H9 (cell line): ENCODE measurements around the gene CXorf65. TPM values are rescaled to one million over a fixed set of nuclear protein-coding genes. Genes with fewer than 3 reads are reported as not detected.

Experiments used
- DNase-seq: peaks from one replicate; pipeline ENCODE4 v3.0.0-alpha.2; 2017
- H2AFZ ChIP-seq: one replicate; pipeline ENCODE4 v1.6.1; 2013; ENCODE audit warnings: mild to moderate bottlenecking, low read length, control low read depth, moderate library complexity
- H2AK5ac ChIP-seq: 2 replicates; pipeline ENCODE4 v1.6.1; 2013; ENCODE audit warnings: low read length, control low read depth, mixed read lengths; ENCODE audit not compliant: insufficient read length
- H2BK120ac ChIP-seq: one replicate; pipeline ENCODE4 v1.6.1; 2013; ENCODE audit warnings: low read depth, mild to moderate bottlenecking, low read length, control low read depth, inconsistent platforms; ENCODE audit not compliant: poor library complexity, severe bottlenecking
- H2BK12ac ChIP-seq: 2 replicates; pipeline ENCODE4 v1.6.1; 2013; ENCODE audit warnings: low read length, control low read depth, mixed read lengths, low read depth; ENCODE audit not compliant: insufficient read length
- H2BK15ac ChIP-seq: 2 replicates; pipeline ENCODE4 v1.6.1; 2013; ENCODE audit warnings: low read depth, low read length, control low read depth
- H2BK20ac ChIP-seq: one replicate; pipeline ENCODE4 v1.6.1; 2013; ENCODE audit warnings: low read depth, mild to moderate bottlenecking, low read length, control low read depth, inconsistent platforms; ENCODE audit not compliant: poor library complexity, severe bottlenecking
- H2BK5ac ChIP-seq: 2 replicates; pipeline ENCODE4 v1.6.1; 2013; ENCODE audit warnings: low read length, control low read depth, mixed read lengths; ENCODE audit not compliant: insufficient read length
- H3K14ac ChIP-seq: 2 replicates; pipeline ENCODE4 v1.6.1; 2013; ENCODE audit warnings: low read length, control low read depth; ENCODE audit not compliant: insufficient read depth
- H3K18ac ChIP-seq: 2 replicates; pipeline ENCODE4 v1.6.1; 2013; ENCODE audit warnings: low read depth, mild to moderate bottlenecking, mixed read lengths, low read length, control low read depth; ENCODE audit not compliant: insufficient read length
- H3K23ac ChIP-seq: 2 replicates; pipeline ENCODE4 v1.6.1; 2013; ENCODE audit warnings: low read length, control low read depth, mixed read lengths, low read depth; ENCODE audit not compliant: insufficient read length
- H3K23me2 ChIP-seq: 2 replicates; pipeline ENCODE4 v1.6.1; 2013; ENCODE audit warnings: low read depth, mild to moderate bottlenecking, mixed read lengths, low read length, control low read depth; ENCODE audit not compliant: insufficient read length, poor library complexity, severe bottlenecking
- H3K27ac ChIP-seq: 2 replicates; pipeline ENCODE4 v1.5.1; 2013; ENCODE audit warnings: low read length, control low read depth, mixed read lengths, low read depth; ENCODE audit not compliant: insufficient read length
- H3K27me3 ChIP-seq: 2 replicates; pipeline ENCODE4 v1.6.1; 2013; ENCODE audit warnings: low read length, control low read depth, inconsistent platforms; ENCODE audit not compliant: insufficient read depth
- H3K4ac ChIP-seq: 2 replicates; pipeline ENCODE4 v1.6.1; 2013; ENCODE audit warnings: low read depth, mild to moderate bottlenecking, control low read depth, inconsistent platforms, low read length, moderate library complexity
- H3K4me1 ChIP-seq: 2 replicates; pipeline ENCODE4 v1.6.1; 2013; ENCODE audit warnings: low read length, control low read depth, inconsistent platforms; ENCODE audit not compliant: insufficient read depth
- H3K4me2 ChIP-seq: 2 replicates; pipeline ENCODE4 v1.6.1; 2013; ENCODE audit warnings: low read length, control low read depth, mixed read lengths; ENCODE audit not compliant: insufficient read length, insufficient read depth
- H3K56ac ChIP-seq: 2 replicates; pipeline ENCODE4 v1.6.1; 2013; ENCODE audit warnings: low read depth, mild to moderate bottlenecking, mixed read lengths, low read length, control low read depth; ENCODE audit not compliant: insufficient read length
- H3K79me1 ChIP-seq: 2 replicates; pipeline ENCODE4 v1.6.1; 2013; ENCODE audit warnings: low read depth, mild to moderate bottlenecking, moderate library complexity, low read length, control low read depth, inconsistent platforms; ENCODE audit not compliant: insufficient read depth, poor library complexity, severe bottlenecking
- H3K79me2 ChIP-seq: 2 replicates; pipeline ENCODE4 v1.6.1; 2013; ENCODE audit warnings: low read length, control low read depth, inconsistent platforms; ENCODE audit not compliant: insufficient read depth
- H3K9ac ChIP-seq: 2 replicates; pipeline ENCODE4 v1.6.1; 2013; ENCODE audit warnings: low read length, control low read depth, mixed read lengths; ENCODE audit not compliant: insufficient read length; ENCODE audit errors: extremely low read depth
- H3K9me3 ChIP-seq: one replicate; pipeline ENCODE4 v1.6.1; 2013; ENCODE audit warnings: low read depth, low read length, inconsistent platforms; ENCODE audit not compliant: control insufficient read depth
- H3T11ph ChIP-seq: one replicate; pipeline ENCODE4 v1.6.1; 2013; ENCODE audit warnings: mild to moderate bottlenecking, low read length, control low read depth, inconsistent platforms
- H4K20me1 ChIP-seq: one replicate; pipeline ENCODE4 v1.6.1; 2013; ENCODE audit not compliant: control insufficient read depth, insufficient read length, insufficient read depth
- H4K5ac ChIP-seq: 2 replicates; pipeline ENCODE4 v1.6.1; 2013; ENCODE audit warnings: low read depth, mild to moderate bottlenecking, mixed read lengths, low read length, control low read depth; ENCODE audit not compliant: insufficient read length
- H4K8ac ChIP-seq: replicated peaks from 2 replicates; pipeline ENCODE4 v1.6.1; 2013; ENCODE audit warnings: low read length, control low read depth, mixed read lengths, low read depth; ENCODE audit not compliant: insufficient read length
- H4K91ac ChIP-seq: 2 replicates; pipeline ENCODE4 v1.6.1; 2013; ENCODE audit warnings: low read depth, mild to moderate bottlenecking, moderate library complexity, mixed read lengths, low read length, control low read depth; ENCODE audit not compliant: insufficient read length
- H3K27ac Mint-ChIP-seq, 3 experiments: 2 replicates in 2 of 3; 3 replicates in 1 of 3; pipeline ENCODE4 v1.8.0; 2020 to 2021; ENCODE audit warnings: mixed read lengths in 3 of 3, mild to moderate bottlenecking in 1 of 3, moderate library complexity in 1 of 3
- H3K27me3 Mint-ChIP-seq: 2 replicates; pipeline ENCODE4 v1.8.0; 2021; ENCODE audit warnings: low read depth, mild to moderate bottlenecking, moderate library complexity, mixed read lengths
- H3K36me3 Mint-ChIP-seq, 3 experiments: 2 replicates in 2 of 3; 3 replicates in 1 of 3; pipeline ENCODE4 v1.8.0; 2020 to 2021; ENCODE audit warnings: low read depth in 3 of 3, mixed read lengths in 3 of 3; ENCODE audit not compliant: insufficient read depth in 1 of 3
- H3K4me1 Mint-ChIP-seq, 2 experiments: 2 replicates each; pipeline ENCODE4 v1.8.0; 2020; ENCODE audit warnings: mixed read lengths in 2 of 2
- H3K4me3 Mint-ChIP-seq, 2 experiments: 2 replicates in 1 of 2; 3 replicates in 1 of 2; pipeline ENCODE4 v1.8.0; 2020 to 2021; ENCODE audit warnings: mild to moderate bottlenecking in 2 of 2, mixed read lengths in 2 of 2, moderate library complexity in 1 of 2
- H3K9me3 Mint-ChIP-seq, 2 experiments: 2 replicates in 1 of 2; 3 replicates in 1 of 2; pipeline ENCODE4 v1.8.0; 2020; ENCODE audit warnings: mild to moderate bottlenecking in 2 of 2, mixed read lengths in 2 of 2, moderate library complexity in 1 of 2
- CTCF ChIP-seq: fragments of 200-600 bp; sonication (generic); conservative IDR thresholded peaks from 3 replicates; pipeline ENCODE4 v1.8.0; 2021; ENCODE audit warnings: antibody characterized with exemption, mild to moderate bottlenecking
- WGBS: extraction: QIAGEN DNeasy Blood & Tissue Kit; methylation state at CpG from one replicate; pipeline ENCODE4 v1.1.7; 2013; ENCODE audit warnings: missing lambda C conversion rate, low lambda C conversion rate, mixed read lengths; ENCODE audit not compliant: insufficient read length; ENCODE audit errors: extremely low coverage; 5-methylcytosine and 5-hydroxymethylcytosine counted together
- total RNA-seq: library from RNA; stranded (reverse); gene quantifications from 2 replicates; pipeline ENCODE4 v1.2.1, GENCODE V29; 2021

The CXorf65 gene
- total RNA-seq, 1 experiment from 2014 or later: not detected

GRCh38 chrX:71085900-71086299, 20.6 kb downstream of the CXorf65 start:
- Histone ChIP-seq H2BK15ac (no peak overlapping the region), H2AK5ac (no peak overlapping the region), H4K91ac (no peak overlapping the region), H3K27me3 (no peaks in the 10 kb centered on the region), H3K4me2 (no peak overlapping the region), H2BK20ac (no peak overlapping the region), H2BK12ac (no peak overlapping the region), H3K23ac (no peak overlapping the region), H3K23me2 (no peaks in the 10 kb centered on the region), H3K4me1 (no peaks in the 10 kb centered on the region), H2BK120ac (no peak overlapping the region), H3K56ac (no peak overlapping the region), H3K14ac (no peak overlapping the region), H4K20me1 (no peaks in the 10 kb centered on the region), H3K4ac (no peak overlapping the region), H4K8ac (no peak overlapping the region), H3T11ph (no peak overlapping the region), H2BK5ac (no peak overlapping the region), H3K9me3 (peaks cover 19% of the 10 kb centered on the region), H3K79me1 (no peaks in the 10 kb centered on the region), H3K79me2 (no peaks in the 10 kb centered on the region), H4K5ac (no peak overlapping the region), H3K27ac (no peak overlapping the region), H3K9ac (no peak overlapping the region), H3K18ac (no peak overlapping the region), H2AFZ (no peak overlapping the region)
- H3K27ac Mint-ChIP-seq: no peak overlapping the region
- H3K27me3 Mint-ChIP-seq: peaks cover 3% of the 10 kb centered on the region
- no peaks in the 10 kb centered on the region; a peak in 1 of 7 replicates for H3K36me3 Mint-ChIP-seq
- H3K9me3 Mint-ChIP-seq: peaks cover 38 to 46% of the 10 kb centered on the region in 2 experiments
- no CpG with 5 or more reads among the region's 4 CpGs for WGBS
- H3K4me3 Mint-ChIP-seq: no peak overlapping the region
- DNase-seq: no peak
- H3K4me1 Mint-ChIP-seq: no peaks in the 10 kb centered on the region
- no peak for TF ChIP-seq CTCF
